Activated T-helper 1 cell treated with anti-CD3 and anti-CD28 coated beads, Interleukin-2, amount 50 U/mL, for 16 hours (primary cell): ENCODE results near the gene RNF10.
"Not testable (repeated sequence)": the region's sequence is repeated elsewhere in the genome, so short reads cannot be mapped to it uniquely, and the experiment has no call there.

Experiments
- DNase-seq, 2 donors: peaks; one replicate each; pipeline ENCODE4 v3.0.0-alpha.2; 2020; ENCODE audit warnings: low read depth in 1 of 2, low spot score in 1 of 2

RNF10 gene

DNA sequence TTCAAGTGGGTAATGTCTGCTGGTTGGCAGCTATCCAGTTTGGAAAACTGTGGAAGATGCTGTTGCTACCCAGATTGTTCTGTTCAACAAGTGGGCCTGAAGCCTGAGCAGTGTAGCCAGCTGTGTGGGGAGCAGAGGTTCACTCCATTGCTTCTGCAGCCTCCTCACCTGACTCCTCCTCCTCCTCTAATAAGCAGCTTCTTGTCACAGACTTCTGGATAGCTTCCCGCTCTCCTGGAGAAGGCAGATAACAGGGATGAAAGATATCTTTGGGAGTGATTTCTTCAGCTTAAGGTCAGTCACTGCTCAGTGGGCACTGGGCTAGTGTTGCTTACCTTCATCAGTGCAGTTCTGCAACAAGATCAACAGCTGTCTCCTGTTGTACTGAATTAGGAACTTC lies 45.0 kb downstream of the RNF10 start:
- DNase-seq: no peak

DNA sequence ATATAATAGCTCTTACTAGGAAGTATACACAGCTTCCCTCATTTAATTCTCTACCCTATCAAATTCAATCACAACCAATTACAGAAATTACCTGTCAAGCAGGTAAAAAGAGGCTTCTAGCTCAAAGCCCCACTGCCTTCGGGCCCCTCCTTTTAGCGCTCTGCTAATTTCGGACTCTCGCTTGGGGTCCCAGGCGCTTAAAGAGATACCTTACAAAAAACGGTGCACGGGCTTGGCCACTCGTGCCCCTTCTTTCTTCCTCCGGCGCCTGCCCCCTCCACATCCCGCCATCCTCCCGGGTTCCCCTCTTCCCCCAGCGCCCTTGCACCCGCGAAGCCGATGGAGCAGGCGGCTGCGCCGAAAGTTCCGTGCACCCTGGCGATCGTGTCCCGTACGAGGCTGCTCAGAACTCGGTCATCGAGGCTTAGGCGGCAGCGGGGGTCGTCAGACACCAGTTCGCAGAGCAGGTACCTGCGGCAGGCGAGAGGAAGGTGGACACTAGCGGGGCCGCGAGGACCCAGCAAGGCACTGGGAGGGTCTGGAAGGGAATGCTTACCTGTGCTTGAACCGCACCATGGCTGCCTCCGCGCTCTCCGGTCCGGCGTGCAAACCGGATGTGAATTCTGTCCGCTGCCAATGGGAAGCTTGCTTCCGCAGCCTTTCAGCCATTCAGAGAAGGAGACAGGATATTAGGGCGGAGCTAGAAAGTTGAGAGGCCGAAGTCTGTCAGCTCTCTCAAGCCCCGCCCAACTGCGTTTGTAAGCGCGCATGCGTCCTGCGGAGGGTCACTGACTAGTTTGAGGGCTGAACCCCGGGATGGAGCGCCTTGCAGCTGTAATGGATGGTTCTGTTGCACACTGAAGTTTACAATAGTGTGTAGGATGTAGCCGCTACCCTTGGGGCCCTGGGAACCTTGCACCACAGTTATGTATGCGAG lies 46.9 kb downstream of the RNF10 start, which contains the start of gene POP5:
Gene POP5 (minus strand): TSS at position 616 of the 937 bp plus-strand sequence. CDS start 40 bp downstream, at position 576.
- DNase-seq: peak; percentile 81 to 86

- no peak for DNase-seq
Observed at GRCh38 chr12:120581998-120582397, 47.8 kb downstream of the RNF10 start.

DNA sequence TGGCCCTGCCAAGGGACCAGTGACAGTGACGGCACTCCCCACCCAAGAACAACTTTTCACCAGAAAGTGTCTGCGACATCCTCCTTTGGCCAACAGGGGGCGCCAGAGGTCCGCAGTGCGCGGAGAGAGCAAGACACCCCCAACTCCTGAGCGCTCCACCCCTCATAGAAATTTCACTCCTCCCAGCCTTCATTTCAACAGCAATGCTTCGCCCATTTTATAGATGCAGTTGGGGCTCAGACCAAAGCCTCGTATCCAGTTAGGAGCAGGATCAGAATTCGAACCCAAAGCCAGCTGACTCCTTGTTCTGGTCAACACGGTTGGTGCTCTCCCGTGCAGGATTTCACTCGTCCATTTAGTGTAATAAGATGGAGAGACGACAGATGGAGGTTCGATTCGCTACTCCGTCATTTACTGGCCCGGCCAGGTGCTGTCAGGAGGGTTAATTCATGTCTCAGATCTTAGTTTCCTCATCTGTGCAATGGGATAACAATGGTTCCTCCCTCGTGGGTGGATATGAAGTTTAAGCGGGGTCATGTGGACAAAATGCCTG lies 49.4 kb downstream of the RNF10 start:
- peak; percentile 69 to 81 for DNase-seq

DNA sequence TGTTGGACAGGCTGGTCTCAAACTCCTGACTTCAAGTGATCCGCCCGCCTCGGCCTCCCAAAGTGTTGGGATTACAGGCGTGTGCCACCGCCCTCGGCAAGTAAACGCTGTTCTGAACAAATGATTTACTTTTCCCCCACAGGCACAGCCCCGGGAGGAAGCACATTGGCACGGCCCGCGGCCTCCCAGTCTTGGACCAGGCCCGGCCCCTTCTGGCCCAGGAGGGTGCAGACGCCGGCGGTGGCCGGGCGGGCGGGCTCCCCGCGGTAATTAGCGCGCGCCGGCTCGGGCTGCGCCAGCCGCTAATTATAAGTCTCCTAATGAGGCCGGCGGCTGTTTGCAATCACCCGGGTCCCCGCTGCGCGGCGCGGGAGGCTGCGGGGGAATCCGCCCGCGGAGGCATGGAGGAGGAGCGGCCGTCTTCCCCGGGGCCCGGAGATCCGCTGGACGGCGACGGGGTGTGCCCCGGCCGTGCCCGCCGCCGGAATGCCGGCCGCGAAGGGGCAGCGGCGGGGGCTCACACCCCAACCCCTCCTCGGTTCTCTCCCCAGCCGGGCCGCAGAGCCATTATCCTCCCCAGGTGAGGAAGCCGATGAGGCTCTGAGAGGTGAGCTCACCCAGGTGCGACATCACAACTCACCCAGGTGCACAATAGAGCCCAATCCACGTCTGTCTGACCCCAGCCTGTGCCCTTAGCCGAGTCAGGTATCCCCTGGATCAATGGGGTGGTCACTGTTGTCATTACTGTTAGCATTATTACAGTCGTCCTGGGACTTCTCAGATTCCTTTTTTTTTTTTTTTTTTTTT lies 50.4 kb downstream of the RNF10 start:
- peak; percentile 36 to 37 for DNase-seq

DNA sequence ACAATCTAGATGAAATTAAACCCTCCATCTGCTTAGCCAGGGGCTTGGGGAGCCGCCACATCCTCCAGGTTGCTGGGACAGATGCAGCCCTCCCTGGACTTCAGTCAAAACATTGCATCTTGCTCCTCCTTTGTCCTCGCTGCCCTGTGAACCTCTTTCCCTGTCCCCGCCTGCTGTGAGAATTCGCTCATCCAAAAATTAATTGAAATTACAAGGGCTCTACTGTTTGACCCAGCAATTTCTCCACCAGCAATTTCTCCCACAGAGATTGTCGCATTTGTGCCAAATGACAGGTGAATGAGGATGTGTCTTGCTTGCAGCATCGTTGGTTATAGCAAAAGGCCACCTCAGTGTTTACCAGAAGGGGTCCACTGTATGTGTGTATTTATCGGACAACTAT lies 52.0 kb downstream of the RNF10 start:
- no peak for DNase-seq

DNA sequence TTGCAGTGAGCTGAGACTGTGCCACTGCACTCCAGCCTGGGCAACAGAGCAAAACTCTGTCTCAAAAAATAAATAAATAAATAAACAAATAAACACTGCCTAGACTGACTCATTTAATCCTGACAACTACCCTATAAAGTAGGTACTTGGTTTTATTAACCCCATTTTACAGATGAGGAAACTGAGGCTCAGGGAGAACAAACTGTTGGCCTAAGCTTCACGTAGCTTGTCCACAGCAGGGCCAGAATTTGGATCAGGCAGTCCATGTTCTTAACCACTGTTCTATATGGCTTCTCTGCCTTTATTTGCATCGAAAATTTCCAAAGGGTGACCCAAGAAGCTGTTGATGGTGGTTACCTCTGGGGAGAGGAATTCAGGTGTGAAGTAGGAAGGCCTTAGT lies 52.7 kb downstream of the RNF10 start:
- no peak for DNase-seq

DNA sequence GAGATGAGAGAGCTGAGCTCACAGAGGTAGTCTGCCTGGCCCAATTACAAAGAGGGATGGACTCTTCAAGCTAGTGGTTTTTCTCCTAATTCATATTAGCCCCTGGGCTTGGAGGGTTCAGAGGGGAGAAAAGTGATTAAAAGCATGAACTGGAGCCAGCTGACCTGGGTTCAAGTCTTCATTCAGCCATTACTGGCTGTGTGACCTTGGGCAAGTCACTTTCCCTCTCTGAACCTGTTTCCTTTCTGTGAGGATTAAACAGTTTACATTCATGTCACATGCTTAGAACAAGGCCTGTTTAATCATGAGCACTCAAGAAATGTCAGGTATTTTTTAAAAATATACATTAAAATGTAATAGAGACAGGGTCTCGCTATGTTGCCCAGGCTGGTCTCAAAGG lies 54.2 kb downstream of the RNF10 start:
- no peak for DNase-seq

- no peak for DNase-seq
Observed at GRCh38 chr12:120588948-120589930, 55.1 kb downstream of the RNF10 start.

DNA sequence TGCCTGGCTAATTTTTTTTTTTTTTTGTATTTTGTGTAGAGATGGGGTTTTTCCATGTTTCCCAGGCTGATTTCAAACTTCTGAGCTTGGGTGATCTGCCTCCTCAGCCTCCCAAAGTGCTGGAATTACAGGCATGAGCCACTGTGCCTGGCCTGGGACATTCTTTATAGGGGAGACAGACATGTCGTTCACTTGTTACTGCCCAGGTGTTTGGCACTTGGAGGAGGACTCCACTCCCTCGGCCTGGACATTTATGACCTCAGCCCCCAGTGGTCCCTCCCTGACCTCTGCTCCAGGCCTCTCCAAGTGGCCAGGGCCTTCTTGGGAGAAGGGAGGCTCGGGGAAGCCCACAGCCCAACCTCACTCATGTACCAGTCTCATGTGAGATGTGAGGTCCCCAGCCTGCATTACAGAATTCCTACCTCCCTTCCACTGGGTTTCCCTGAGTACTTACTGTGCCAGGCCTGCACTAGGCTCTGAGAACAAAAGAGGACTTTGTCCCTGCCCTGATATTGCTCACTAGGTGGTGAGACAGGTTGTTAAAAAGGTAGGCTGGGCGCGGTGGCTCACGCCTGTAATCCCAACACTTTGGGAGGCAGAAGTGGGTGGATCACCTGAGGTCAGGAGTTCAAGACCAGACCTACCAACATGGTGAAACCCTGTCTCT lies 56.7 kb downstream of the RNF10 start:
- DNase-seq: no peak

DNA sequence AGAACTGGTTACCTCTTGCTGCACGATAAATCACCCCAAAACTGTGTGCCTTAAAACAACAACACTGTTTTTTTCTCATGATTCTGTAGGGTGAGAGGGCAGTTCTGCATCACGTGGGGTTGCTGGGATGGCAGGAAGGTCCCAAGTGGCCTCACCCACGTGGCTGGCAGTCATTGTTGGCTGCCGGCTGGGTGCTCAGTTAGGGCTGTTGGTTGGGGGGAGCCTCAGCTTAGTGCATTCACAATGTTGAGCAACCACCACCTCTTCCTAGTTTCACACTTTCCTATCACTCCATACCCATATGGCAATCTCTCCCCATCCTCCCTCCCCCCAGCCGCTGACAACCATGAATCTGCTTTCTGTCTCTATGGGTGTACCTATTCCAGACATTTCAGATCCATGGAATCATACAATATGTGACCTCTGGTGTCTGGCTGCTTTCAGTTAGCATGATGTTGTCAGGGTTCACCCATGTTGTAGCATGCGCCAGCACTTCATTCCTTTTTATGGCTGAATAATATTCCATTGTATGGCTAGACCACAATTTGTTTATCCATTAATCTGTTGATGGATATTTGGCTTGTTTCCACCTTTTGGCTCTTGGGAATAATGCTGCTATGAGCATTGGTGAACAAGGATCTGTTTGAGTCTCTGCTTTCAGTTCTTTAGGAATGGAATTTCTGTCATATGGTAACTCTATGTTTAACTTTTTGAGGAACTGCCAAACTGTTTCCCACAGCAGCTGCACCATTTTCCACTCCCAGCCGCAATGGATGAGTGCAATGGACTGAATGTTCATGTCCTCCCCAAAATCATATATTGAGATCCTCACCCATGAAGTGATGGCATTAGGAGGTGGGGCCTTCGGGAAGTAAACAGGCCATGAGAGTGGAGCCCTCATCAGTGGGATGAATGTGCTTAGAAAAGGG lies 58.2 kb downstream of the RNF10 start:
- DNase-seq: no peak

DNA sequence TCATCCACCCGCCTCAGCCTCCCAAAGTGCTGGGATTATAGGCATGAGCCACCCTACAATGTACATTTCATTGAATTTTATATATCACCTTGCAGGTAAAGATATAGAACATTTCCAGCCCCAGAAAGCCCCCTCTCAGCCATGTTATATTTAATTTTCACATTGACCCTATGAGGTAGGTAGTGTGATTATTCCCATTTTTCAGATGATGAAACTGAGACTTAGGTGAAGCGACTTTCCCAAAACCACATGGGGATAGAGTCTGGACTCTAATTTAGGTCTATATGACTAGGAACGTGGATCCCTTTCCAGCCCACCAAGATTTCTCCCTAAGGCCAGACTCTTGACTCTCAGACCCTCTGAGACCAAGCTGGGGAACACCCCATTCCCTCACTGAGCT lies 62.7 kb downstream of the RNF10 start:
- no peak for DNase-seq

GRCh38 chr12:120597861-120598260 lies 63.7 kb downstream of the RNF10 start:
- DNase-seq: no peak

GRCh38 chr12:120598674-120599463 lies 64.7 kb downstream of the RNF10 start:
- no peak for DNase-seq

DNA sequence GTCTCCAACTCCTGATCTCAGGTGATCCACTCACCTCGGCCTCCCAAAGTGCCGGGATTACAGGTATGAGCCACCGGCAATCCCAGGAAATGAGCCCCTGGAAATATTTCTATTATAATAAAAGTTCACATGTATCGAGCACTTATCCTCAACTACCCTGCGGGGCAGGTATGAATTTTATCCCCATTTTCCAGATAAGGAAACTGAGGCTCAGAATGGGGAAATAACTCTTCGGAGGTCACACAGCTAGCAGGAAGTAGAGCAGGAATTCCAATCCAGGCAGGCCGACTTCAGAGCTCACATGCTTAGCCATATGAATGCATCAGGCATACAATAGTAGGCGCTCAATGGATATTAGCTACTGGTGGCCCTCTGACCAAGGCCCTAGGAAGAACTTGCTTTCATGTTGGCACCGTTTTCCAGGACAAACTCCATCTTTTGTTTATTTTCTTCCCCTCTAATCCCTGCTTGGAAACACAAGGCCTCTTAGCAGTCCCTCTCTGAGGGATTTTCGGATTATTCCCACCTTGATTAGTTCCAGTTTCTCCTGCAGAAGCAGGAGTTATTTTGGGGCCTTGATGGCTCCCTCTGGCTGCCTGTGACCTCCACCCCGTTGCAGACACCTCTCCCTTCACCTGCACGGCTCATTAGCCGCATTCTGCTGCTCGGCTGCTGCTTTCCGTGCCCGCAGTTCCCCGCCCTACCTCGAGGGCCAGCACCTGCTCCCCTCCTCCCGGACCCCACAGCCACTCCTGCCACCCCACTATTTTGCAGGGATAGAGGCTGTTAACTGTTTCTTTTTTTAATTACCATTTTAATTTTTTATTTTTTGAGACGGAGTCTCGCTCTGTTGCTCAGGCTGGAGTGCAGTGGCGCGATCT lies 65.8 kb downstream of the RNF10 start:
- DNase-seq: no peak

- DNase-seq: not testable (repeated sequence)
Observed at GRCh38 chr12:120602416-120602815, 68.3 kb downstream of the RNF10 start.

DNA sequence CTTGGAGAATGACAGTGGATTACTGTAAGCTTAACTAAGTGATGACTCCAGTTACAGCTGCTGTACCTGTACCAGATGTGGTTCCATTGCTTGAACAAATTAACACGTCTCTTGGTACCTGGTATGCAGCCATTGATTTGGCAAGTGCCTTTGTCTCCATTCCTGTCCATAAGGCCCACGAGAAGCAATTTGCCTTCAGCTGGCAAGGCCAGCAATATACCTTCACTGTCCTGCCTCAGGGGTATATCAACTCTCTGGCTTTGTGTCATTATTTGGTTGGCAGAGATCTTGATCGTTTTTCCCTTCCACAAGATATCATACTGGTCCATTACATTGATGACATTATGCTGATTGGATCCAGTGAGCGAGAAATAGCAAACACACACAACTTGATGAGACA lies 76.4 kb downstream of the RNF10 start:
- DNase-seq: no peak
